ENCODE results near the gene CREB3L2.

CREB3L2 gene

GRCh38 chr7:138002096-138002827, 376 bp upstream of the CREB3L2 start:
- H3K36me3 Mint-ChIP-seq, result no peaks in the 10 kb centered on the region
- no peaks in the 10 kb centered on the region for H3K27me3 Mint-ChIP-seq
- peak overlapping the region; percentile 95 for H3K4me3 Mint-ChIP-seq
- no peaks in the 10 kb centered on the region for H3K9me3 Mint-ChIP-seq (ENCODE audit: low read depth)
- H3K4me1 Mint-ChIP-seq (ENCODE audit: low read depth), result peaks cover 26% of the 10 kb centered on the region
- peak overlapping the region; percentile 95 for H3K27ac Mint-ChIP-seq

GRCh38 chr7:138000081-138000701, 1.7 kb downstream of the CREB3L2 start:
- peaks cover 36% of the 10 kb centered on the region for H3K4me1 Mint-ChIP-seq (ENCODE audit: low read depth)
- no peaks in the 10 kb centered on the region for H3K27me3 Mint-ChIP-seq
- H3K27ac Mint-ChIP-seq, result peak overlapping the region; percentile 78
- H3K9me3 Mint-ChIP-seq (ENCODE audit: low read depth), result no peaks in the 10 kb centered on the region
- H3K4me3 Mint-ChIP-seq, result peak overlapping the region; percentile 95
- peaks cover 5% of the 10 kb centered on the region for H3K36me3 Mint-ChIP-seq

GRCh38 chr7:137999496-138000080, 2.3 kb downstream of the CREB3L2 start:
- H3K27ac Mint-ChIP-seq, result peak overlapping the region; percentile 36

GRCh38 chr7:137998250-137998649, 3.6 kb downstream of the CREB3L2 start:
- Mint-ChIP-seq H3K36me3 (peaks cover 5% of the 10 kb centered on the region), H3K4me3 (no peak overlapping the region), H3K4me1 (ENCODE audit: low read depth) (peaks cover 34% of the 10 kb centered on the region), H3K27ac (no peak overlapping the region), H3K9me3 (ENCODE audit: low read depth) (no peaks in the 10 kb centered on the region), H3K27me3 (no peaks in the 10 kb centered on the region)

More at GRCh38 chr7:137999496-138000080, 2.3 kb downstream of the CREB3L2 start:
- Mint-ChIP-seq H3K9me3 (ENCODE audit: low read depth) (no peaks in the 10 kb centered on the region), H3K4me3 (peak overlapping the region; percentile 95), H3K36me3 (peaks cover 5% of the 10 kb centered on the region), H3K4me1 (ENCODE audit: low read depth) (peaks cover 33% of the 10 kb centered on the region), H3K27me3 (no peaks in the 10 kb centered on the region)

- peaks cover 37% of the 10 kb centered on the region for H3K4me1 Mint-ChIP-seq (ENCODE audit: low read depth)
- H3K27ac Mint-ChIP-seq, result no peak overlapping the region
- H3K4me3 Mint-ChIP-seq, result no peak overlapping the region
- H3K9me3 Mint-ChIP-seq (ENCODE audit: low read depth), result no peaks in the 10 kb centered on the region
- peaks cover 5% of the 10 kb centered on the region for H3K36me3 Mint-ChIP-seq
- H3K27me3 Mint-ChIP-seq, result no peaks in the 10 kb centered on the region
These were observed 5.0 kb downstream of the CREB3L2 start for GRCh38 chr7:137996871-137997270.

GRCh38 chr7:137996386-137996851, 5.5 kb downstream of the CREB3L2 start:
- Mint-ChIP-seq H3K27me3 (no peaks in the 10 kb centered on the region), H3K4me1 (ENCODE audit: low read depth) (peaks cover 37% of the 10 kb centered on the region), H3K9me3 (ENCODE audit: low read depth) (no peaks in the 10 kb centered on the region), H3K36me3 (peaks cover 5% of the 10 kb centered on the region), H3K4me3 (no peak overlapping the region), H3K27ac (no peak overlapping the region)

GRCh38 chr7:137994216-137994615, 7.7 kb downstream of the CREB3L2 start:
- Mint-ChIP-seq H3K27me3 (no peaks in the 10 kb centered on the region), H3K4me3 (no peak overlapping the region), H3K27ac (no peak overlapping the region), H3K4me1 (ENCODE audit: low read depth) (peaks cover 22% of the 10 kb centered on the region), H3K9me3 (ENCODE audit: low read depth) (no peaks in the 10 kb centered on the region), H3K36me3 (peaks cover 5% of the 10 kb centered on the region)

GRCh38 chr7:137993395-137993743, 8.5 kb downstream of the CREB3L2 start:
- H3K27ac Mint-ChIP-seq, result no peak overlapping the region
- no peak overlapping the region for H3K4me3 Mint-ChIP-seq
- no peaks in the 10 kb centered on the region for H3K27me3 Mint-ChIP-seq
- H3K36me3 Mint-ChIP-seq, result peaks cover 5% of the 10 kb centered on the region
- H3K9me3 Mint-ChIP-seq (ENCODE audit: low read depth), result no peaks in the 10 kb centered on the region
- H3K4me1 Mint-ChIP-seq (ENCODE audit: low read depth), result peaks cover 20% of the 10 kb centered on the region

GRCh38 chr7:137992550-137993394, 9.1 kb downstream of the CREB3L2 start:
- H3K4me3 Mint-ChIP-seq, result no peak overlapping the region
- no peak overlapping the region for H3K27ac Mint-ChIP-seq
- H3K4me1 Mint-ChIP-seq (ENCODE audit: low read depth), result peaks cover 20% of the 10 kb centered on the region
- H3K9me3 Mint-ChIP-seq (ENCODE audit: low read depth), result no peaks in the 10 kb centered on the region
- peaks cover 5% of the 10 kb centered on the region for H3K36me3 Mint-ChIP-seq
- no peaks in the 10 kb centered on the region for H3K27me3 Mint-ChIP-seq

- H3K36me3 Mint-ChIP-seq, result peaks cover 5% of the 10 kb centered on the region
- H3K27me3 Mint-ChIP-seq, result no peaks in the 10 kb centered on the region
- peaks cover 26% of the 10 kb centered on the region for H3K4me1 Mint-ChIP-seq (ENCODE audit: low read depth)
- no peak overlapping the region for H3K4me3 Mint-ChIP-seq
- no peak overlapping the region for H3K27ac Mint-ChIP-seq
- no peaks in the 10 kb centered on the region for H3K9me3 Mint-ChIP-seq (ENCODE audit: low read depth)
These were observed 9.8 kb downstream of the CREB3L2 start for GRCh38 chr7:137992104-137992549.

GRCh38 chr7:137990251-137990941, 11.5 kb downstream of the CREB3L2 start:
- no peaks in the 10 kb centered on the region for H3K9me3 Mint-ChIP-seq (ENCODE audit: low read depth)
- no peaks in the 10 kb centered on the region for H3K27me3 Mint-ChIP-seq
- no peak overlapping the region for H3K4me3 Mint-ChIP-seq
- no peak overlapping the region for H3K27ac Mint-ChIP-seq
- H3K4me1 Mint-ChIP-seq (ENCODE audit: low read depth), result peaks cover 20% of the 10 kb centered on the region
- no peaks in the 10 kb centered on the region for H3K36me3 Mint-ChIP-seq

- H3K36me3 Mint-ChIP-seq, result peaks cover 1% of the 10 kb centered on the region
- no peak overlapping the region for H3K27ac Mint-ChIP-seq
- no peak overlapping the region for H3K4me3 Mint-ChIP-seq
- H3K4me1 Mint-ChIP-seq (ENCODE audit: low read depth), result peaks cover 20% of the 10 kb centered on the region
- H3K9me3 Mint-ChIP-seq (ENCODE audit: low read depth), result no peaks in the 10 kb centered on the region
- H3K27me3 Mint-ChIP-seq, result no peaks in the 10 kb centered on the region
These were observed 12.3 kb downstream of the CREB3L2 start for GRCh38 chr7:137989590-137989989.

GRCh38 chr7:137989094-137989493, 12.8 kb downstream of the CREB3L2 start:
- H3K27ac Mint-ChIP-seq, result no peak overlapping the region
- no peaks in the 10 kb centered on the region for H3K27me3 Mint-ChIP-seq
- H3K9me3 Mint-ChIP-seq (ENCODE audit: low read depth), result no peaks in the 10 kb centered on the region
- H3K4me1 Mint-ChIP-seq (ENCODE audit: low read depth), result peaks cover 20% of the 10 kb centered on the region
- no peak overlapping the region for H3K4me3 Mint-ChIP-seq
- H3K36me3 Mint-ChIP-seq, result peaks cover 3% of the 10 kb centered on the region

GRCh38 chr7:137987968-137988367, 13.9 kb downstream of the CREB3L2 start:
- Mint-ChIP-seq H3K36me3 (peaks cover 3% of the 10 kb centered on the region), H3K27ac (no peak overlapping the region), H3K4me1 (ENCODE audit: low read depth) (peaks cover 17% of the 10 kb centered on the region), H3K9me3 (ENCODE audit: low read depth) (no peaks in the 10 kb centered on the region), H3K4me3 (no peak overlapping the region), H3K27me3 (no peaks in the 10 kb centered on the region)
